Retinal pigment epithelial cell (primary cell): Measurements from ENCODE around the gene SMIM44.

ENCODE experiments used
- DNase-seq: peaks from one replicate; pipeline ENCODE4 v3.0.0-alpha.2; 2010; ENCODE audit warnings: low read depth
- H3K4me3 ChIP-seq: 2 replicates; pipeline ENCODE4 v1.5.1; 2011; ENCODE audit warnings: mild to moderate bottlenecking, low read length, control low read depth, moderate library complexity
- TF ChIP-seq, protein P1 (sequence below): conservative IDR thresholded peaks from 2 replicates; pipeline ENCODE4 v1.5.1; 2011; ENCODE audit warnings: low read depth, low read length, control low read depth, inconsistent platforms

Gene SMIM44

DNA sequence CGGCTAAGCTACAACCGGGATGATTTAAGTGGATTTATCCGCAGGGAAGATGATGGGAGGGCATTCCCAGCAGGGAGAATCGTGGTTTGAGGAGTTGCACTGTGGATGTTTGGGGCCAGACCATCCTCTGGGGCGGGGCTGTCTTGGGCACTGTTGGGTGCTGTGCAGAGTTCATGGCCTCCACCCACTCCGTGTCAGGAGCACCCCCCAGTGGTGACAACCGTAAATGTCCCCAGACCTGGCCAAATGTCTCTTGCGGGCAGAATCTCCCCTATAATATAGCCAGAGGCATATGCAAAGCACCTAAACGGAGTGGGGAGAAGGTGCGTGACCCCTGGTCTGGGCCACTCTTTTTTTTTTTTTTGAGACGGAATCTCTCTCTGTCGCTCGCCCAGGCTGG, 43.2 kb downstream of the SMIM44 start:
- no peak overlapping the region for H3K4me3 ChIP-seq
- no peak for DNase-seq
- TF ChIP-seq, protein P1, sequence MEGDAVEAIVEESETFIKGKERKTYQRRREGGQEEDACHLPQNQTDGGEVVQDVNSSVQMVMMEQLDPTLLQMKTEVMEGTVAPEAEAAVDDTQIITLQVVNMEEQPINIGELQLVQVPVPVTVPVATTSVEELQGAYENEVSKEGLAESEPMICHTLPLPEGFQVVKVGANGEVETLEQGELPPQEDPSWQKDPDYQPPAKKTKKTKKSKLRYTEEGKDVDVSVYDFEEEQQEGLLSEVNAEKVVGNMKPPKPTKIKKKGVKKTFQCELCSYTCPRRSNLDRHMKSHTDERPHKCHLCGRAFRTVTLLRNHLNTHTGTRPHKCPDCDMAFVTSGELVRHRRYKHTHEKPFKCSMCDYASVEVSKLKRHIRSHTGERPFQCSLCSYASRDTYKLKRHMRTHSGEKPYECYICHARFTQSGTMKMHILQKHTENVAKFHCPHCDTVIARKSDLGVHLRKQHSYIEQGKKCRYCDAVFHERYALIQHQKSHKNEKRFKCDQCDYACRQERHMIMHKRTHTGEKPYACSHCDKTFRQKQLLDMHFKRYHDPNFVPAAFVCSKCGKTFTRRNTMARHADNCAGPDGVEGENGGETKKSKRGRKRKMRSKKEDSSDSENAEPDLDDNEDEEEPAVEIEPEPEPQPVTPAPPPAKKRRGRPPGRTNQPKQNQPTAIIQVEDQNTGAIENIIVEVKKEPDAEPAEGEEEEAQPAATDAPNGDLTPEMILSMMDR, result peak; percentile 53

DNA sequence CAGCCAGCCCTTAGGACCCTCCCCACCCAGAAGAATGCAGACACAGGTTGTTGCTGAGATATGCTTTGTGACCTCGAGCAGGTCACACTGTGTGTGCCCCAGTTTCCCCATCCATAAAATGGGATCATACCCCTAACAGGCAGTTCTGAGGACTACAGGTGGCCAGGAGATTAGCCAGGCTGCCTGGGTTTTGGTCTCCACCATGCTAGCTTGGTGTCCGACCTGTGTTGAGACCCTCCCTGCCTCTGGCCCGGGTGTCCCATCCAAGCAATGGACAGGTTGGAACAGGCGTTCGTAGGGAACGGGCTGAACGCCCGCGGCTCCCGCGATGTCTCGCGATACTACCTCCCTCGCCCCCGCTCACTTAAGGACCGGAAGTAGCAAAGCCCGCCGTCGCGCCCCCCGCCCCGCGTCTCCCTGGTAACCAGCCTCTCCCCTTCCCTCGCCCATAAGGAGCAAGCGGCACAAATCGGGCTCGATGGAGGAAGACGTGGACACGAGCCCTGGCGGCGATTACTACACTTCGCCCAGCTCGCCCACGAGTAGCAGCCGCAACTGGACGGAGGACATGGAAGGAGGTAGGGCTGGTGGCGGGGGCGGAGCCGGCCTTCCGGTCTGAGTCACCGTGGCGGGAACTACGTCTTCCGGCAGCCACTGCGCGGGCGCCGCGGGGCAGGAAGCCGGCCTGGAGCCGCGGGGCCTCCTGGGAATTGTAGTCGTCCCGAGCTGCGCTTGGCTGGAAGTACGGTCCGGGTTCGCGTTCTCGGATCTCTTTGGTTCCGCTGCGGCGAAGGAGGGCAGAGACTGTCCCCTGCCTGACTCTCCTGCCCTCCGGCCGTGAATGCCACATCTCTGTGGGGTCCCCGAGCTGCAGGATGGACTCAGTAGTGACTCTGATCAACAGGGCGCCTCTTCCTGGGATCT, 48.3 kb downstream of the SMIM44 start:
- peak overlapping the region; percentile 52 for H3K4me3 ChIP-seq
- TF ChIP-seq, protein P1, result no peak
- peak; percentile 70 for DNase-seq

DNA sequence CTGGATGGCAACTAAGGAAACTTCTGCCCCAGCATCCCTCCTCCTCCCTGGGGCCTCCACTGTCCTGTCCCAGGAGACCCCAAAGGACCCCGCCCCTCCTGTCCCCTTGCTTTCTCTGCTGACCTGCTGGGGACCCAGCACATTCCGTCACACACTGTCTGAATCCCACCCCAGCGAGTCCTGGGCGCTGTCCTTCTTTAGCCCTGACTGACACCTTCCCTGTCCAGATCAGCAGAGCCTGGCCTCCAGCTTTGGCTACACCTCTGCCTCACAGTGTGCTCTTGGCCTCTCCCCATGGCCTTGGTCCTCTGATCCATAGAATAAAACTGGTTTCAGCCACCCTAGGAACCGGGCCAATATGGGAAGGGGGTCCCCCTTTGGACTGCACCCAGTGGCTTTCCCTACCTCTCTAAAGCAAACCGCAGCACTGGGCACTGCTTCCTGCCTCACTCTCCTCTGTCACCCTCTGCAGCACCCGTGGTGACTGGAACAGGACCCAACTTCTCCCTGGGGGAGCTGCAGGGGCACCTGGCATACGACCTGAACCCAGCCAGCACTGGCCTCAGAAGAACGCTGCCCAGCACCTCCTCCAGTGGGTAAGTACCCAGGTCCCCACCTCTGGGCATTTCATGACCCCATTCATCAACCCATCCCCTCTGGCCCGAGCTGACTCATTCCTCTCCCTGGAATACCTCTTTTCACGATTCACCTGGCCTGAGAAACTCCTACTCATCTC, 49.3 kb downstream of the SMIM44 start:
- DNase-seq, result no peak

DNA sequence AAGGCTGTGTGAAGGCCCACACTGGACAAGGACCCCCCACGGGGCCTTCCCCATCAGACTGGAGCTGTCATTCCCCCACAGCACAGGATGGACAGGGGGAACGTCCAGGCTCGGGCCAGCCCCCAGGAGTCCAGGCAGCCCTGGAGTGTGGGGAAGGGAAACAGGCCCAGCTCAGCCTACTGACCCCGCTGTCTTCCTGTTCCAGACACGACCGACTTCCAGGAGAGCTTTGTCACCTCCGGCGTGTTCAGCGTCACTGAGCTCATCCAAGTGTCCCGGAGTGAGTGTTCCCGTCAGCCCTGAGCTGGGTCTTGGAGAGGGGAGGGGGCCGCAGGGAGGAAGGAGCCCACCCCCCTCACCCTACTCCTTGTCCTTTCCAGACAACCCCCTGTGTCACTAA, 49.9 kb downstream of the SMIM44 start:
- H3K4me3 ChIP-seq, result no peak overlapping the region
- DNase-seq, result no peak
- TF ChIP-seq, protein P1, result no peak

More for the DNA sequence above, 49.3 kb downstream of the SMIM44 start:
- TF ChIP-seq, protein P1, result no peak
- no peak overlapping the region for H3K4me3 ChIP-seq
